ENCODE data around the gene AP2M1.
A peak's percentile ranks its signal among the peaks of the same experiment; 100 is the strongest.

AP2M1 gene

DNA sequence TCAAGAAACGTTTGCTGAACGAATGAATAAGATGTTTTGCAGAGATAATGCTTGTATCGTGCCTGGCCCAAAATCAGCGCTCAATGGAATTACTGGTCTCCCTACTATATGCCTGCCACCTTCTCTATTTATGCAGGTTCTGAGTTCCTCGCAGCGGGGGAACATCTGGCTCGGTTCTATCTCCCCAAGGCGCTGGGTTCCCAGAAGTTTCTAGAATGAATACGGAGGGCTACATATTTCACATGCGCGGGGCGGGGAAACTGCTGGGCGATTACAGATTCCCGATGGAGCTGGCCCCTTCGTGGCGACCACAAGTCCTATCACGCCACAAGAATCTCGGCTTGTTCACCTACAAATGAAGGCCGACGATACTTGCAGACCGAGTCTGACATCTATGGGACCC, 39.9 kb upstream of the AP2M1 start:
- Histone ChIP-seq H3K36me3 (ENCODE audit: control insufficient read depth, insufficient read depth, low read length) (no peaks in the 10 kb centered on the region), H3K4me3 (replicated peaks; ENCODE audit: low read depth, low read length) (peak overlapping the region; percentile 100), H3K27me3 (replicated peaks; ENCODE audit: control insufficient read depth, insufficient read depth, low read length) (no peaks in the 10 kb centered on the region)
- DNase-seq (ENCODE audit: extremely low read depth, insufficient read length), result no peak
- TF ChIP-seq, protein P1, sequence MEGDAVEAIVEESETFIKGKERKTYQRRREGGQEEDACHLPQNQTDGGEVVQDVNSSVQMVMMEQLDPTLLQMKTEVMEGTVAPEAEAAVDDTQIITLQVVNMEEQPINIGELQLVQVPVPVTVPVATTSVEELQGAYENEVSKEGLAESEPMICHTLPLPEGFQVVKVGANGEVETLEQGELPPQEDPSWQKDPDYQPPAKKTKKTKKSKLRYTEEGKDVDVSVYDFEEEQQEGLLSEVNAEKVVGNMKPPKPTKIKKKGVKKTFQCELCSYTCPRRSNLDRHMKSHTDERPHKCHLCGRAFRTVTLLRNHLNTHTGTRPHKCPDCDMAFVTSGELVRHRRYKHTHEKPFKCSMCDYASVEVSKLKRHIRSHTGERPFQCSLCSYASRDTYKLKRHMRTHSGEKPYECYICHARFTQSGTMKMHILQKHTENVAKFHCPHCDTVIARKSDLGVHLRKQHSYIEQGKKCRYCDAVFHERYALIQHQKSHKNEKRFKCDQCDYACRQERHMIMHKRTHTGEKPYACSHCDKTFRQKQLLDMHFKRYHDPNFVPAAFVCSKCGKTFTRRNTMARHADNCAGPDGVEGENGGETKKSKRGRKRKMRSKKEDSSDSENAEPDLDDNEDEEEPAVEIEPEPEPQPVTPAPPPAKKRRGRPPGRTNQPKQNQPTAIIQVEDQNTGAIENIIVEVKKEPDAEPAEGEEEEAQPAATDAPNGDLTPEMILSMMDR (IDR thresholded peaks at IDR 0.05; ENCODE audit: insufficient read depth, low read length, poor library complexity, severe bottlenecking), result no peak

DNA sequence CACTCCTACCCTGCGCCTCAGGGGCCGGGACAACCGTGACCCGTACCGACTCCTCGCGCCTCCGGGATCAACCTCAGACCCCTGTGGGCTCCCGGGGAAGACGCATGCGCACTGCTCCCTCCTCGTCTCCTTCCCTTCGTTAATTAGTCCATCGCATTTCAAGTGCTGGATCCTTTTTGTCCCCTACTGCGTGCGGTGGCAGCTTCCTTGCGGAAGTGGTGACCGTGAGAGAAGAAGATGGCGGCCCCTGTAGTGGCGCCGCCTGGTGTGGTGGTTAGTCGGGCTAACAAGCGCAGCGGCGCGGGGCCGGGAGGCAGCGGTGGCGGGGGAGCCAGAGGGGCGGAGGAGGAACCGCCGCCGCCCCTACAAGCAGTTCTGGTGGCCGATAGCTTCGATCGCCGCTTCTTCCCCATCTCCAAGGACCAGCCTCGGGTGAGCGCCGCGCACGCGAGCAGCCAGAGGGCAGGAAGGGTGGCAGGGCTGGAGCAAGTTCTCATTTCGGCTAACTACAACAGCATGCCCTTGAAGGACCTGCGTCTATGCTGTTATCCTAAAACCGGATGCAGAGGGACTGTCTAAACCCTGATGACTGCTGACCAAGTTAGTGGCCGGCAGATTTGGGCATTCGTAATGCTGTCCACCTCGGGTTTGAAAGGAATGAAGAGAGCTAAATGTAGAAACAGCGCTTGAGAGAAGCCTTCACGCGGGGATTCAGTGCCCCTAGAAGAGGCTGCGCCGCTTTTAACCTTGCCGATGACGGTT, 39.3 kb upstream of the AP2M1 start, which contains the start of gene EIF2B5:
Gene EIF2B5, plus strand, starts transcription at position 210 of the 762 bp plus-strand sequence. Its CDS starts 28 bp downstream, at position 238.
- Histone ChIP-seq H3K27me3 (replicated peaks; ENCODE audit: control insufficient read depth, insufficient read depth, low read length) (no peaks in the 10 kb centered on the region), H3K4me3 (replicated peaks; ENCODE audit: low read depth, low read length) (peak within 1 kb of the TSS; percentile 100), H3K36me3 (ENCODE audit: control insufficient read depth, insufficient read depth, low read length) (peaks cover 3% of the 10 kb centered on the region; the same call in 1 of the 2 replicates)
- DNase-seq (ENCODE audit: extremely low read depth, insufficient read length), result peak; percentile 85
- TF ChIP-seq, protein P1 (IDR thresholded peaks at IDR 0.05; ENCODE audit: insufficient read depth, low read length, poor library complexity, severe bottlenecking), result peak; percentile 46

DNA sequence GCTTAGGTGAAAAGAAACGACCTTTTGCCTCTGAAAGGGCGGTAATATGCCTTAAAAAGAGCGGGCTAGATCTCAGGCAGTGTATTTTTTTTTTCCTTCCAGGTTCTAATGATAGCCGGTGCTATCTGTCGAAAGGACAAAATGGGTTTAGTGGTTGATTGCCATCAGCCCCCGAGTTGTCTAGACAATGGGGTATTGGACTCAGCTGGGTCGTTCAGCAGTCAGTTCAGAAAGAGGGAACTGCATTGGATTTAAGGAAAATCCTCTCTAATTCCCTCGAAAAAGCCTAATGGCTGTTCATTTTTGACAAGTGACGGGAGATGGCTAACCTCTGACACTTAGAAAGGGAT, 38.8 kb upstream of the AP2M1 start:
- Histone ChIP-seq H3K27me3 (replicated peaks; ENCODE audit: control insufficient read depth, insufficient read depth, low read length) (no peaks in the 10 kb centered on the region), H3K36me3 (ENCODE audit: control insufficient read depth, insufficient read depth, low read length) (peaks cover 7% of the 10 kb centered on the region), H3K4me3 (replicated peaks; ENCODE audit: low read depth, low read length) (peak overlapping the region; percentile 100)
- TF ChIP-seq, protein P1 (IDR thresholded peaks at IDR 0.05; ENCODE audit: insufficient read depth, low read length, poor library complexity, severe bottlenecking), result no peak
- no peak for DNase-seq (ENCODE audit: extremely low read depth, insufficient read length)

DNA sequence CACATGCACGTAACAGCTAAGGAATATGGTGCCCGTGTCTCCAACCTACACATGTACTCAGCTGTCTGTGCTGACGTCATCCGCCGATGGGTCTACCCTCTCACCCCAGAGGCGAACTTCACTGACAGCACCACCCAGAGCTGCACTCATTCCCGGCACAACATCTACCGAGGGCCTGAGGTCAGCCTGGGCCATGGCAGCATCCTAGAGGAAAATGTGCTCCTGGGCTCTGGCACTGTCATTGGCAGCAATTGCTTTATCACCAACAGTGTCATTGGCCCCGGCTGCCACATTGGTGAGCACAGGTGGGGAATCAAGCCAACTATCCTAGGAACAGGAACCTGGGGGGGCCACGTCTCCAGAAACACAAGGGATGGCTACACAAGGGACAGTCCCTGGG, 34.2 kb upstream of the AP2M1 start:
- Histone ChIP-seq H3K27me3 (replicated peaks; ENCODE audit: control insufficient read depth, insufficient read depth, low read length) (no peaks in the 10 kb centered on the region), H3K4me3 (replicated peaks; ENCODE audit: low read depth, low read length) (no peak overlapping the region), H3K36me3 (ENCODE audit: control insufficient read depth, insufficient read depth, low read length) (peaks cover 34% of the 10 kb centered on the region)
- TF ChIP-seq, protein P1 (IDR thresholded peaks at IDR 0.05; ENCODE audit: insufficient read depth, low read length, poor library complexity, severe bottlenecking), result no peak
- no peak for DNase-seq (ENCODE audit: extremely low read depth, insufficient read length)

DNA sequence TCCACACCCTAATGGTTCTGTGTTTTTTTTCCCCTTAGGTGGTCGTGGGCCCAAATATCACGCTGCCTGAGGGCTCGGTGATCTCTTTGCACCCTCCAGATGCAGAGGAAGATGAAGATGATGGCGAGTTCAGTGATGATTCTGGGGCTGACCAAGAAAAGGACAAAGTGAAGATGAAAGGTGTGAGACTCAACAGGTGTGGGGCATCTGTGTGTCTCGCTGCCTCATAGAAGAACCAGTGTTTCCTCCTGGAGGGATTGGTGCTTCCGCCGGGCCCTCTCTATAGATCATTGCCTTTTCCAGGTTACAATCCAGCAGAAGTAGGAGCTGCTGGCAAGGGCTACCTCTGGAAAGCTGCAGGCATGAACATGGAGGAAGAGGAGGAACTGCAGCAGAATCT, 32.5 kb upstream of the AP2M1 start:
- no peaks in the 10 kb centered on the region for H3K27me3 ChIP-seq (replicated peaks; ENCODE audit: control insufficient read depth, insufficient read depth, low read length)
- TF ChIP-seq, protein P1 (IDR thresholded peaks at IDR 0.05; ENCODE audit: insufficient read depth, low read length, poor library complexity, severe bottlenecking), result no peak
- H3K4me3 ChIP-seq (replicated peaks; ENCODE audit: low read depth, low read length), result no peak overlapping the region
- peaks cover 35% of the 10 kb centered on the region for H3K36me3 ChIP-seq (ENCODE audit: control insufficient read depth, insufficient read depth, low read length)
- no peak for DNase-seq (ENCODE audit: extremely low read depth, insufficient read length)

Measured in GM06990 (cell line).